Mucosa of rectum (tissue), 2 donors: ENCODE data around the gene SPATA46.

Source experiments
- H3K27ac ChIP-seq, 2 donors: one replicate each; pipeline ENCODE4 v1.7.0; 2013; ENCODE audit warnings: inconsistent platforms in 2 of 2, low read depth in 2 of 2, low read length in 2 of 2
- H3K27me3 ChIP-seq, 2 donors: one replicate each; pipeline ENCODE4 v1.7.0; 2013; ENCODE audit warnings: low read length in 2 of 2; ENCODE audit not compliant: control insufficient read depth in 2 of 2, insufficient read depth in 2 of 2
- H3K36me3 ChIP-seq, 2 donors: one replicate each; pipeline ENCODE4 v1.7.0; 2013; ENCODE audit warnings: low read length in 2 of 2; ENCODE audit not compliant: control insufficient read depth in 2 of 2, insufficient read depth in 2 of 2
- H3K4me1 ChIP-seq, 2 donors: one replicate each; pipeline ENCODE4 v1.7.0; 2013; ENCODE audit warnings: low read length in 2 of 2, mild to moderate bottlenecking in 1 of 2; ENCODE audit not compliant: control insufficient read depth in 2 of 2, insufficient read depth in 2 of 2
- H3K4me3 ChIP-seq, 2 donors: one replicate each; pipeline ENCODE4 v1.7.0; 2013; ENCODE audit warnings: low read length in 2 of 2
- H3K9ac ChIP-seq, 2 donors: one replicate each; pipeline ENCODE4 v1.7.0; 2013; ENCODE audit warnings: low read length in 2 of 2, low read depth in 1 of 2, mild to moderate bottlenecking in 1 of 2
- H3K9me3 ChIP-seq, 2 donors: one replicate each; pipeline ENCODE4 v1.7.0; 2013; ENCODE audit warnings: low read length in 2 of 2; ENCODE audit not compliant: control insufficient read depth in 2 of 2
- donor health status: healthy.
- donor health status: Normal muscosa, but diverticular disease.

The SPATA46 gene

GRCh38 chr1:162385702-162386101 lies 9.0 kb upstream of the SPATA46 start:
- no peak overlapping the region for H3K27ac ChIP-seq
- no peak overlapping the region for H3K9ac ChIP-seq
- H3K27me3 ChIP-seq: peaks cover 0 to 2% of the 10 kb centered on the region in 2 donors
- no peak overlapping the region for H3K4me3 ChIP-seq
- peaks cover 40 to 43% of the 10 kb centered on the region in 2 donors for H3K4me1 ChIP-seq
- no peaks in the 10 kb centered on the region for H3K9me3 ChIP-seq
- H3K36me3 ChIP-seq: peaks cover 6 to 10% of the 10 kb centered on the region in 2 donors

GRCh38 chr1:162385280-162385623 lies 8.6 kb upstream of the SPATA46 start:
- H3K4me1 ChIP-seq: peaks cover 40 to 44% of the 10 kb centered on the region in 2 donors

GRCh38 chr1:162384601-162385279 lies 8.1 kb upstream of the SPATA46 start:
- peaks cover 6 to 10% of the 10 kb centered on the region in 2 donors for H3K36me3 ChIP-seq
- no peaks in the 10 kb centered on the region for H3K9me3 ChIP-seq
- H3K4me3 ChIP-seq: no peak overlapping the region
- peaks cover 37 to 41% of the 10 kb centered on the region in 2 donors for H3K4me1 ChIP-seq
- no peak overlapping the region for H3K27ac ChIP-seq
- no peak overlapping the region for H3K9ac ChIP-seq
- peaks cover 0 to 2% of the 10 kb centered on the region in 2 donors for H3K27me3 ChIP-seq

More at GRCh38 chr1:162385280-162385623, 8.6 kb upstream of the SPATA46 start:
- H3K27me3 ChIP-seq: peaks cover 0 to 2% of the 10 kb centered on the region in 2 donors
- H3K9me3 ChIP-seq: no peaks in the 10 kb centered on the region
- no peak overlapping the region for H3K9ac ChIP-seq
- H3K27ac ChIP-seq: no peak overlapping the region
- no peak overlapping the region for H3K4me3 ChIP-seq
- H3K36me3 ChIP-seq: peaks cover 6 to 10% of the 10 kb centered on the region in 2 donors

- Histone ChIP-seq H3K36me3 (peaks cover 6 to 10% of the 10 kb centered on the region in 2 donors), H3K9me3 (no peaks in the 10 kb centered on the region), H3K9ac (no peak overlapping the region), H3K27me3 (peaks cover 0 to 2% of the 10 kb centered on the region in 2 donors), H3K27ac (no peak overlapping the region), H3K4me1 (peaks cover 31 to 36% of the 10 kb centered on the region in 2 donors), H3K4me3 (no peak overlapping the region)
Measured at GRCh38 chr1:162384116-162384515, 7.5 kb upstream of the SPATA46 start.

GRCh38 chr1:162383516-162383915 lies 6.9 kb upstream of the SPATA46 start:
- Histone ChIP-seq H3K4me1 (peaks cover 26 to 30% of the 10 kb centered on the region in 2 donors), H3K9ac (no peak overlapping the region), H3K9me3 (no peaks in the 10 kb centered on the region), H3K4me3 (peak overlapping the region in 1 of 2 donors; percentile 22), H3K27ac (peak overlapping the region in 1 of 2 donors; percentile 98), H3K27me3 (peaks cover 0 to 2% of the 10 kb centered on the region in 2 donors), H3K36me3 (peaks cover 6 to 10% of the 10 kb centered on the region in 2 donors)

GRCh38 chr1:162383091-162383490 lies 6.4 kb upstream of the SPATA46 start:
- peaks cover 26 to 30% of the 10 kb centered on the region in 2 donors for H3K4me1 ChIP-seq
- no peaks in the 10 kb centered on the region for H3K9me3 ChIP-seq
- peak overlapping the region in 1 of 2 donors; percentile 60 for H3K4me3 ChIP-seq
- no peak overlapping the region for H3K9ac ChIP-seq
- H3K27me3 ChIP-seq: peaks cover 0 to 2% of the 10 kb centered on the region in 2 donors
- peak overlapping the region; percentile 98 to 99 for H3K27ac ChIP-seq
- H3K36me3 ChIP-seq: peaks cover 6 to 10% of the 10 kb centered on the region in 2 donors

GRCh38 chr1:162381941-162382750 lies 5.5 kb upstream of the SPATA46 start:
- H3K27me3 ChIP-seq: peaks cover 0 to 2% of the 10 kb centered on the region in 2 donors
- H3K9ac ChIP-seq: peak overlapping the region; percentile 47 to 67
- no peaks in the 10 kb centered on the region for H3K9me3 ChIP-seq
- peaks cover 6 to 10% of the 10 kb centered on the region in 2 donors for H3K36me3 ChIP-seq
- H3K4me1 ChIP-seq: peaks cover 26 to 30% of the 10 kb centered on the region in 2 donors
- peak overlapping the region; percentile 98 to 99 for H3K27ac ChIP-seq
- H3K4me3 ChIP-seq: peak overlapping the region; percentile 21 to 60

- peak within 1 kb of the TSS; percentile 98 to 99 for H3K27ac ChIP-seq
- H3K36me3 ChIP-seq: peaks cover 6 to 10% of the 10 kb centered on the region in 2 donors
- peaks cover 0 to 2% of the 10 kb centered on the region in 2 donors for H3K27me3 ChIP-seq
- H3K9ac ChIP-seq: peak within 1 kb of the TSS; percentile 47 to 67
- H3K9me3 ChIP-seq: no peaks in the 10 kb centered on the region
- peaks cover 26 to 30% of the 10 kb centered on the region in 2 donors for H3K4me1 ChIP-seq
- peak within 1 kb of the TSS; percentile 21 to 60 for H3K4me3 ChIP-seq
Measured at GRCh38 chr1:162381383-162381782, 4.7 kb upstream of the SPATA46 start, which contains the start of gene C1orf226. Gene C1orf226, plus strand, starts transcription at chr1:162381728. Its CDS starts 174 bp downstream, at chr1:162381902.

GRCh38 chr1:162380061-162380846 lies 3.6 kb upstream of the SPATA46 start:
- H3K36me3 ChIP-seq: peaks cover 6 to 10% of the 10 kb centered on the region in 2 donors
- no peak overlapping the region for H3K9ac ChIP-seq
- H3K27ac ChIP-seq: peak overlapping the region in 1 of 2 donors; percentile 98
- H3K4me1 ChIP-seq: peaks cover 26 to 27% of the 10 kb centered on the region in 2 donors
- H3K27me3 ChIP-seq: no peaks in the 10 kb centered on the region
- H3K4me3 ChIP-seq: no peak overlapping the region
- H3K9me3 ChIP-seq: no peaks in the 10 kb centered on the region
